Testis (tissue), 3 donors: ENCODE measurements around the gene INIP. TPM values are rescaled to one million over a fixed set of nuclear protein-coding genes. Genes with fewer than 3 reads are reported as not detected.

ENCODE experiments used
- DNase-seq: peaks from one replicate; pipeline ENCODE4 v3.0.0-alpha.2; 2019
- H3K27ac ChIP-seq, 2 donors: fragments of 200-600 bp; sonication (generic); one replicate each; pipeline ENCODE4 v1.5.1; 2019
- H3K27me3 ChIP-seq: fragments of 200-600 bp; sonication (generic); one replicate; pipeline ENCODE4 v1.5.1; 2019
- H3K36me3 ChIP-seq: fragments of 200-600 bp; sonication (generic); one replicate; pipeline ENCODE4 v1.5.1; 2017; ENCODE audit warnings: low read depth; ENCODE audit errors: missing control alignments
- H3K4me1 ChIP-seq: fragments of 200-600 bp; sonication (generic); one replicate; pipeline ENCODE4 v1.5.1; 2019
- H3K4me3 ChIP-seq, 2 donors: fragments of 200-600 bp; sonication (generic); one replicate each; pipeline ENCODE4 v1.5.1; 2017 to 2019
- H3K9me3 ChIP-seq: fragments of 200-600 bp; sonication (generic); one replicate; pipeline ENCODE4 v1.5.1; 2017
- POLR2A ChIP-seq: fragments of 450-650 bp; IDR thresholded peaks from one replicate; pipeline ENCODE4 v1.6.1; 2017; ENCODE audit warnings: antibody characterized with exemption, mild to moderate bottlenecking, moderate library complexity
- WGBS, 2 donors: methylation state at CpG; one replicate each; pipeline ENCODE4 v1.1.5; 2018; 5-methylcytosine and 5-hydroxymethylcytosine counted together
- intact Hi-C: fragments of 100-400 bp; cut with DNase I; formaldehyde crosslinking; loops from one replicate; pipeline ENCODE4 v1.15.1; 2023; ENCODE audit warnings: low total_unique reads
- polyA plus RNA-seq: library from polyadenylated mRNA; stranded (reverse); fragments of 350-450 nt; fragmentation: Illumina TruSeq; extraction: RNeasy Lipid Tissue Mini Kit (QIAGEN cat#74804); gene quantifications from one replicate; pipeline ENCODE4 v1.2.3, GENCODE V29; 2014; ENCODE audit warnings: low read depth, low replicate concordance; ENCODE audit not compliant: insufficient read depth
- total RNA-seq, 2 donors: library from RNA; depleted of rRNA; stranded (reverse); fragments of >200 nt; gene quantifications; one replicate each; pipeline ENCODE4 v1.2.3, GENCODE V29; 2016
- TF ChIP-seq, protein P1 (sequence below), 3 experiments: fragments of 450-650 bp in 2 of 3; fragments of 200-600 bp in 1 of 3; sonication (generic) in 1 of 3; IDR thresholded peaks; one replicate each; pipeline ENCODE4 v1.5.1; 2016 to 2019; ENCODE audit warnings: antibody characterized with exemption in 3 of 3, mild to moderate bottlenecking in 2 of 3, moderate library complexity in 1 of 3

INIP gene
- total and polyA plus RNA-seq, 3 donors from 2014 or later: 16.1 to 21.7 (median 18.5) TPM

DNA sequence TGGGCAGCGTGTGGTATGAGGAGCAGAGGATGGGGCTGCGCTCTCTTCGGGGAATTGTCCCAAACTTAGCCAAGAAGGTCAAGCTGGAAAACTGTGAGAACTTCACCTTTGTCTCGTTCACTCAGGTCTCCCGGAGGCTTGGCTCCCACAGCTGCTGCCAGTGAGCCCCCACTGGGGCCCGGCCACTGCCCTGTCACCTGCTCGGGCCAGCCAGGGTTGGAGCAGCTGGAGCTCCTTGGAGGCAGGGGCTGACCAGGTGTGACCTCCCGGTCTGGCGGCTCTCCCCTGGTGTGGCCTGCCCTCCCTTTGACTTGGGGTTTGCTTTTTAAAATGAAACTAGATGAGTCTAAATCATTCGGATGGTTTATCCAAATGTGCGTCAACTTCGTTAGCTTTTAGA is 58.0 kb downstream of the INIP start:
- H3K4me3 ChIP-seq: no peak overlapping the region
- 88 to 94% methylated on average over 10 to 12 of the region's 12 CpGs for WGBS, 2 donors
- H3K36me3 ChIP-seq: no peaks in the 10 kb centered on the region
- no peak overlapping the region for H3K27ac ChIP-seq
- no peaks in the 10 kb centered on the region for H3K27me3 ChIP-seq
- no peaks in the 10 kb centered on the region for H3K9me3 ChIP-seq
- TF ChIP-seq POLR2A: no peak
- TF ChIP-seq, protein P1, sequence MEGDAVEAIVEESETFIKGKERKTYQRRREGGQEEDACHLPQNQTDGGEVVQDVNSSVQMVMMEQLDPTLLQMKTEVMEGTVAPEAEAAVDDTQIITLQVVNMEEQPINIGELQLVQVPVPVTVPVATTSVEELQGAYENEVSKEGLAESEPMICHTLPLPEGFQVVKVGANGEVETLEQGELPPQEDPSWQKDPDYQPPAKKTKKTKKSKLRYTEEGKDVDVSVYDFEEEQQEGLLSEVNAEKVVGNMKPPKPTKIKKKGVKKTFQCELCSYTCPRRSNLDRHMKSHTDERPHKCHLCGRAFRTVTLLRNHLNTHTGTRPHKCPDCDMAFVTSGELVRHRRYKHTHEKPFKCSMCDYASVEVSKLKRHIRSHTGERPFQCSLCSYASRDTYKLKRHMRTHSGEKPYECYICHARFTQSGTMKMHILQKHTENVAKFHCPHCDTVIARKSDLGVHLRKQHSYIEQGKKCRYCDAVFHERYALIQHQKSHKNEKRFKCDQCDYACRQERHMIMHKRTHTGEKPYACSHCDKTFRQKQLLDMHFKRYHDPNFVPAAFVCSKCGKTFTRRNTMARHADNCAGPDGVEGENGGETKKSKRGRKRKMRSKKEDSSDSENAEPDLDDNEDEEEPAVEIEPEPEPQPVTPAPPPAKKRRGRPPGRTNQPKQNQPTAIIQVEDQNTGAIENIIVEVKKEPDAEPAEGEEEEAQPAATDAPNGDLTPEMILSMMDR (IDR thresholded peaks at IDR 0.05): no peak
- no peaks in the 10 kb centered on the region for H3K4me1 ChIP-seq
- no peak for DNase-seq
- intact Hi-C loops: no loop called here

DNA sequence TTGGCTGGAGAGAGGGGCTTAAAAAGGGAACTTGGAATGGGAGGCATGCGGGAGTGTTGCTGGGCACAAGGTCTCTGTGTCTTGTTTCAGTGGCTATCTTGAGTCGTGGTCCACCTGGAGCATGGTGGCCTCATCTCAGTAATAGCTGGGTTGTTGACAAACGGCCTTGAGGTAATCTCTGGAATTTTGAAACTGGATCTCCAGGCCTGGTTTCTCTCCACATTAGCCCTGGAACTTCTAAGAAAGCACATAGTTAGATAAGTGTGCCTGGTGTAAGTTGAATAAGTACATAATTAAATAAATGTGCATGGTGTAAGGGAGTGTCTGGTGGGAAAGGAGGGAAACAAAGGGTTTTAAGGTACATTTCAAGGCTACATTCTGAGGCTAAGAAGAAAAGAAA is 62.2 kb downstream of the INIP start:
- WGBS, 2 donors: 45 to 52% methylated on average over 3 of the region's 3 CpGs
- TF ChIP-seq, protein P1 (IDR thresholded peaks at IDR 0.05): no peak
- TF ChIP-seq POLR2A: no peak
- no peak overlapping the region for H3K4me3 ChIP-seq
- no peaks in the 10 kb centered on the region for H3K4me1 ChIP-seq
- no peaks in the 10 kb centered on the region for H3K27me3 ChIP-seq
- intact Hi-C loops: no loop called here
- no peaks in the 10 kb centered on the region for H3K36me3 ChIP-seq
- no peak for DNase-seq
- no peak overlapping the region for H3K27ac ChIP-seq
- no peaks in the 10 kb centered on the region for H3K9me3 ChIP-seq

DNA sequence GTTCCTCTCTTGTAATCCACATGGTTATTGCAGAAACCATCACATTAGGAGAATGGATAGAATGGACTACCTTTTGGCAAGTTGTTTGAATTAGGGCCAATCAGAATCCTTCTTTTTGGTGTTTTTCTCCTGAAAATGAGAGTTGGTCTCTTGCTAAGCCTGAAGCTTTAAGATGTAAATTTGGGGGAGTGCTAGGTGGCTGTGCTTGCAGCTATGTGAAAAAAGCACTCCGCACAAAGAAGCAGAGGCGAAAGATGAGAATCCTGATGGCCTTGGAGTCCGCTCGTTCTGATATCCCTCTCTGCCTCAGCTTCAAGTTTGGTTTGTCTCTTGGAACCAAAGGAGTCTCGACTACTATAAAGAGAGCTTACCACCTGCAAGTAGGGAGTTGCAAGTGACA is 63.6 kb downstream of the INIP start:
- Histone ChIP-seq H3K36me3 (no peaks in the 10 kb centered on the region), H3K4me1 (no peaks in the 10 kb centered on the region), H3K27ac (no peak overlapping the region), H3K27me3 (no peaks in the 10 kb centered on the region), H3K9me3 (no peaks in the 10 kb centered on the region), H3K4me3 (no peak overlapping the region)
- 74 to 77% methylated on average over 5 of the region's 5 CpGs for WGBS, 2 donors
- DNase-seq: no peak
- no peak for TF ChIP-seq POLR2A
- TF ChIP-seq, protein P1 (IDR thresholded peaks at IDR 0.05): no peak
- intact Hi-C loops: no loop called here

DNA sequence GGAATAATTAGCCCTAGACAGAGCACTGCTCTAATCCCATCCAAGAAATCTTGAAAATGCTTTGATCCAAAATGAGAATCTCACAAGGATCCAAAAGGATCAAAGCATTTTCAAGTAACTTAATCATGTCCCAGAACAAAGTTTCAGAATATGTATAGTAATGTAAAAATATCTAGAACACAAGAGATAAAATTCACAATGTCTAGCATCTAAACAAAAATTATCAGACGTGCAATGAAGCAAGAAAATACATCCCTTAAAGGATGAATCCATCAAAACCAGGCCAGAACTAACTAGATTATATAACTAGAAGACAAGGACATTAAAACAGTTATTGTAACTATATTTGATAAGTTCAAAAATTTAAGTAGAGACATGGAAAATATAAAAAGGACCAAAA is 69.3 kb downstream of the INIP start:
- Histone ChIP-seq H3K4me3 (no peak overlapping the region), H3K27me3 (no peaks in the 10 kb centered on the region), H3K9me3 (no peaks in the 10 kb centered on the region), H3K36me3 (no peaks in the 10 kb centered on the region), H3K4me1 (no peaks in the 10 kb centered on the region), H3K27ac (no peak overlapping the region)
- WGBS, 2 donors: 78 to 86% methylated on average over 1 of the region's 1 CpG
- intact Hi-C loops: no loop called here
- no peak for DNase-seq
- TF ChIP-seq, protein P1 (IDR thresholded peaks at IDR 0.05): no peak
- no peak for TF ChIP-seq POLR2A

DNA sequence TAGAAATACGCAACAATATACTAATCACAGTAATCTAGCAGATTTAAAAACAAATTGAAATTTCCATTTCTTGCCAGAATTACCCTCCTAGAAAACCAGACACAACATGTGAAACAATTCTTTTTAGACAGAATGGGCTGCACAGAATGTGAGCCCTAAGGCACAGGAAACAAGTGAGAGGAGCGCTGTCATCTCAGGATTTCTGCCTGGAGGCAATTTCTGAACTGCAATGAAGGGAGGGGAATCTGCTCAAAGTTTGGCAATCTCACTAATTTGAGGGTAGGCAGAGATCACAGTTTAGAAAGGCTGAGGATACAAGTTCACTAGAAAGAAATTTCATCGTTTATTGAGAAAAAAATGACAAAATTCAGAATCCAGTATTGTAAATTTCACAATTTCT is 70.3 kb downstream of the INIP start:
- H3K4me1 ChIP-seq: no peaks in the 10 kb centered on the region
- intact Hi-C loops: no loop called here
- no peak overlapping the region for H3K27ac ChIP-seq
- no peak overlapping the region for H3K4me3 ChIP-seq
- TF ChIP-seq POLR2A: no peak
- TF ChIP-seq, protein P1 (IDR thresholded peaks at IDR 0.05): no peak
- H3K27me3 ChIP-seq: no peaks in the 10 kb centered on the region
- no peaks in the 10 kb centered on the region for H3K9me3 ChIP-seq
- no peaks in the 10 kb centered on the region for H3K36me3 ChIP-seq
- 89 to 96% methylated on average over 3 of the region's 3 CpGs for WGBS, 2 donors
- no peak for DNase-seq
